ENCODE results near the gene VPS54.
"Not testable (repeated sequence)": the region's sequence is repeated elsewhere in the genome, so short reads cannot be mapped to it uniquely, and the experiment has no call there.

The VPS54 gene

DNA sequence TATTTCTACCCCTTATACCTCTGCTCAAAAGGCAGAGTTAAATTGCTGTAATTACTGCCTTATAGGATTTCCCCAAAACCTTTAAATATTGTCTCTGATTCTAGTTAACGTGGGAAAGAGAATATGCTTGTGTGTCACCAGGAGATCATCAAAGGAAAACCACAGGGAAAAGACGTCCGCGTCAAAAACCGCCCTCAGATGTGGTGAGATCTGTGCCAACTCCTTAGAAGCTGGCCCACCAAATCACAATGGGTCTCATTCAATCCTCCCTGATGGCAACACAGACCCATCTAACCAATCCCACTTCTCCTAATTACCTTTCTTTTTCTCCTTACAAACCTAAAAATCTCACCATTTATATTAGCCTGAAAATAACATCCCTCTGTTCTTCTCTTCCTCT, 25.4 kb downstream of the VPS54 start:
- Histone ChIP-seq H3K27ac (ENCODE audit: insufficient read depth, low read depth, low read length, poor library complexity, severe bottlenecking) (no peak overlapping the region), H3K9me3 (ENCODE audit: control insufficient read depth, low read length) (peaks cover 3% of the 10 kb centered on the region), H3K4me1 (ENCODE audit: control insufficient read depth, insufficient read depth, low read length) (no peaks in the 10 kb centered on the region), H3K36me3 (ENCODE audit: control insufficient read depth, insufficient read depth, low read length) (no peaks in the 10 kb centered on the region), H3K27me3 (ENCODE audit: control insufficient read depth, insufficient read depth, low read length, poor library complexity, severe bottlenecking) (no peaks in the 10 kb centered on the region), H3K4me3 (ENCODE audit: insufficient read depth, low read depth, low read length) (no peak overlapping the region)
- WGBS, 2 experiments: 83 to 86% methylated on average over 5 of the region's 5 CpGs

DNA sequence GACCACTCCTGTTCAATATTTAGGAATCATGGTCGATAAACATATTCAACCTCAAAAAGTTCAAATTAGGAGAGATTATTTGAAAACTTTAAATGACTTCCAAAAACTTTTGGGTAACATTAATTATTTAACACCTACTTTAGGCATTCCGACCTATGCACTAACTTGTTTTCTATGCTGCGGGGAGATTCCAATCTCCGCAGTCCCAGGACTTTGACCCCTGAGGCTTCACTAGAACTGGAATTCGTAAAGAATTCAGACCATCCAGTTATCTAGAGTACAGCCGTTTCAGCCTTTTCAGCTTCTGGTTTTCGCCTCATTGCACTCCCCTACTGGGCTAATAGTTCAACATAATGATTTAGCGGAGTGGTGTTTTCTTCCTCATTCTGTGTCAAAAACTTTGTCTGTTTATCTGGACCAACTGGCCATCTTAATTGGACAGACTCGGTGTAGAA, 26.1 kb downstream of the VPS54 start:
- not testable (repeated sequence) for H3K4me1 ChIP-seq (ENCODE audit: control insufficient read depth, insufficient read depth, low read length); H3K4me3 ChIP-seq (ENCODE audit: insufficient read depth, low read depth, low read length); H3K36me3 ChIP-seq (ENCODE audit: control insufficient read depth, insufficient read depth, low read length); H3K27me3 ChIP-seq (ENCODE audit: control insufficient read depth, insufficient read depth, low read length, poor library complexity, severe bottlenecking); H3K9me3 ChIP-seq (ENCODE audit: control insufficient read depth, low read length)
- 72 to 76% methylated on average over 9 of the region's 9 CpGs for WGBS, 2 experiments
- peak overlapping the region; percentile 77 for H3K27ac ChIP-seq (ENCODE audit: insufficient read depth, low read depth, low read length, poor library complexity, severe bottlenecking)

DNA sequence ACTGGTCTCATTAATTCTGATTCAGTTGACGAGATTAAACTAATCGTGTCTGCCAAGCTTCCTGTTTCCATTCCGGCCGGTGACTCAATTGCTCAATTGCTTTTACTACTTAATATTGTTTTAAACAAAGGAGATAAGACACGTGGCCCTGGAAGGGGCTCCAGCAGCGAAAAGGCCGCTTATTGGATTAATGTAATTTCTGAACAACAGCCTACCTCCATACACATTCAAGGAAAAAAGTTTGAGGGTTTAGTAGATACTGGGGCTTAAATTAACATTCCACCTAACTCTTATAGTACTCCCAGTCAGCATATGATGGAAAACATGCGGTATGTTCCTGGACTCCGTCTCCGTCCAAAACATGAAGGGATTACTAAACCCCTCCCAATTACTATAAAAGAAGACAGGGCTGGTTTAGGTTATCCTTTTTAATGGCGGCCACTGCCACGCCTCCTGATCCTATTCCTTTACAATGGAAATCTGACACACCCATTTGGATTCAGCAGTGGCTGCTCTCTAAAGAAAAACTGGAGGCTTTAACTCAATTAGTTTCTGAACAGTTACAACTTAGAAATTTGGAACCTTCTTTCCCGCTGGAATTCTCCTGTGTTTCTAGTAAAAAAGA, 27.1 kb downstream of the VPS54 start:
- Histone ChIP-seq H3K4me1 (ENCODE audit: control insufficient read depth, insufficient read depth, low read length) (no peaks in the 10 kb centered on the region), H3K27me3 (ENCODE audit: control insufficient read depth, insufficient read depth, low read length, poor library complexity, severe bottlenecking) (no peaks in the 10 kb centered on the region), H3K4me3 (ENCODE audit: insufficient read depth, low read depth, low read length) (no peak overlapping the region), H3K9me3 (ENCODE audit: control insufficient read depth, low read length) (peaks cover 3% of the 10 kb centered on the region), H3K27ac (ENCODE audit: insufficient read depth, low read depth, low read length, poor library complexity, severe bottlenecking) (no peak overlapping the region), H3K36me3 (ENCODE audit: control insufficient read depth, insufficient read depth, low read length) (no peaks in the 10 kb centered on the region)
- WGBS, 2 experiments: 88 to 92% methylated on average over 11 to 13 of the region's 13 CpGs

DNA sequence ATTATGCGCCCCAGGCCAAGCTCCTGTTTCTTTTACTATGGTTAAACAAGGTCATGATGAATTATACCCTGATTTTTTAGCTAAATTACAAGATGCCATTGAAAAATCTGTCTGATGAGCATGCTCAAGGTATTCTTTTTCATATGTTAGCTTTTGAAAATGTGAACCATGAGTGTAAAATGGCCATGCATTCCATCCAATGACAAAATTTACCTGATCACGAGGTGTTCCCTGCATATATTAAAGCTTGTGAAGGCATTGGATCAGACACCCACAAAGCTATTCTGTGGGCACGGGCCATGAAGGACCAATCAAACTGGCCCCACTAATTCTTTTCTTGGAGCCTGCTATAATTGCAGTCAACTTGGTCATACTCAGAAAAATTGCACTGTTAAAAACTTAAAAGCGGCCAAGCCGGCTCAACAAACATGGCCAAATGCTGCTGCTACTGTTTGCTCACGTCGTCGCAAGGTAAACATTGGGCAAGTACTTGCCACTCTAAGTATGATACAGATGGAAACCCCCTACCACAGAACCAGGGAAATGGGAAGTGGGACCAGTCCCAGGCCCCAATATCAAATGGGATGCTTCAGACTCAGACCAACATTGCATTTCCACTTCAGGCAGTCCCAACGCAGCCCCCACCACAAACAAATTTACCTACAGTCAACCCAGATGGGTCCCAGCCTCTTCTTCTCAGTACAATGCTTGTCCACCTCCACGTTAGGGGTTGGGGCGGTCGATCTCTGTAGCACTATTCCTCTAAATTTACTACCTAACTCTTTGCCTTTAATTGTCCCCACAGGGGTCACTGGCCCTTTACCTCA, 27.8 kb downstream of the VPS54 start:
- not testable (repeated sequence) for H3K9me3 ChIP-seq (ENCODE audit: control insufficient read depth, low read length); H3K27ac ChIP-seq (ENCODE audit: insufficient read depth, low read depth, low read length, poor library complexity, severe bottlenecking); H3K36me3 ChIP-seq (ENCODE audit: control insufficient read depth, insufficient read depth, low read length); H3K4me1 ChIP-seq (ENCODE audit: control insufficient read depth, insufficient read depth, low read length); H3K27me3 ChIP-seq (ENCODE audit: control insufficient read depth, insufficient read depth, low read length, poor library complexity, severe bottlenecking); H3K4me3 ChIP-seq (ENCODE audit: insufficient read depth, low read depth, low read length)
- 94 to 96% methylated on average over 12 of the region's 12 CpGs for WGBS, 2 experiments

DNA sequence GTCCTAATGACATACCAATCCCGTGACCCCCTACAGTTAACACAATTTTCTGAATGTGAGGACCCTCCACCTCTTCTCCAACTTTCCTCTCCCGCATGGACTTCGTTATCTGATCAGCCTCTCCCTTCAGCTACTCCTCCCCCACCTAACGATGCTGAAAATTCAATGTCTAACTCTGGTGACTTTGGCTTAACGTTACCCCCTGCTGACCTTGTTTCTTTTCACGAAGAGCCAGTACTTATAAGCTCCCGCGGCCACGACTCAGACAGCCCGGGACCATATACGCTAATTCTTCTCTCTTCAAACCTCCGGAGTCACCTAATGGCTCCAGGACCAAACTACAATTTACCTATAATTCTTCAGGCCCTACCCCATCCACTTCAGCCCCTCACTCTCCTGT, 29.2 kb downstream of the VPS54 start:
- Histone ChIP-seq H3K27ac (ENCODE audit: insufficient read depth, low read depth, low read length, poor library complexity, severe bottlenecking) (no peak overlapping the region), H3K36me3 (ENCODE audit: control insufficient read depth, insufficient read depth, low read length) (no peaks in the 10 kb centered on the region), H3K9me3 (ENCODE audit: control insufficient read depth, low read length) (no peaks in the 10 kb centered on the region), H3K4me3 (ENCODE audit: insufficient read depth, low read depth, low read length) (no peak overlapping the region), H3K4me1 (ENCODE audit: control insufficient read depth, insufficient read depth, low read length) (no peaks in the 10 kb centered on the region), H3K27me3 (ENCODE audit: control insufficient read depth, insufficient read depth, low read length, poor library complexity, severe bottlenecking) (no peaks in the 10 kb centered on the region)
- 89 to 90% methylated on average over 12 of the region's 12 CpGs for WGBS, 2 experiments

DNA sequence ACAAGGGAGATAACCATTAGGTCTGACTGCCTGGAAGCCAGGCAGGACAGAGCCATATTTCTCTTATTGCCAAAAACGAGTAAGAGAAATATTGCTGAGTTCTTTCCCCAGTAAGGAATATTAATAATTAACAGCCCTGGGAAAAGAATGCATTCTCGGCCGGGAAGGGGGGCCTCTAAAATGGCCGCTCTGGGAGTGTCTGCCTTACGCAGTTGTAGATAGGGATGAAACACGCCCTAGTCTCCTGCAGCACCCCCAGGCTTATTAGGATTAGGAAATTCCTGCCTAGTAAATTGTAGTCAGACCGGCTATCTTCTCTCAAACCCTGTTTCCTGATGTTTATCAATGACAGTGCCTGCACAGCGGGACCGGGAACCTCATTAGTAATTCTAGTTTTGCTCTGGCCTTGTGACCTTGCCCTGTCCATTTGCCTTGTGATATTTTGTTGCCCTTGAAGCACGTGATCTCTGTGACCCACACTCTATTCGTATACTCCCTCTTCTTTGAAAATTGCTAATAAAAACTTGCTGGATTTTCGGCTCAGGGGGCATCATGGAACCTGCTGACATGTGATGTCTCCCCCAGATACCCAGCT, 30.3 kb downstream of the VPS54 start:
- not testable (repeated sequence) for H3K36me3 ChIP-seq (ENCODE audit: control insufficient read depth, insufficient read depth, low read length); H3K27me3 ChIP-seq (ENCODE audit: control insufficient read depth, insufficient read depth, low read length, poor library complexity, severe bottlenecking); H3K27ac ChIP-seq (ENCODE audit: insufficient read depth, low read depth, low read length, poor library complexity, severe bottlenecking); H3K4me1 ChIP-seq (ENCODE audit: control insufficient read depth, insufficient read depth, low read length); H3K9me3 ChIP-seq (ENCODE audit: control insufficient read depth, low read length); H3K4me3 ChIP-seq (ENCODE audit: insufficient read depth, low read depth, low read length)
- 96% methylated on average over 12 of the region's 12 CpGs for WGBS, 2 experiments

DNA sequence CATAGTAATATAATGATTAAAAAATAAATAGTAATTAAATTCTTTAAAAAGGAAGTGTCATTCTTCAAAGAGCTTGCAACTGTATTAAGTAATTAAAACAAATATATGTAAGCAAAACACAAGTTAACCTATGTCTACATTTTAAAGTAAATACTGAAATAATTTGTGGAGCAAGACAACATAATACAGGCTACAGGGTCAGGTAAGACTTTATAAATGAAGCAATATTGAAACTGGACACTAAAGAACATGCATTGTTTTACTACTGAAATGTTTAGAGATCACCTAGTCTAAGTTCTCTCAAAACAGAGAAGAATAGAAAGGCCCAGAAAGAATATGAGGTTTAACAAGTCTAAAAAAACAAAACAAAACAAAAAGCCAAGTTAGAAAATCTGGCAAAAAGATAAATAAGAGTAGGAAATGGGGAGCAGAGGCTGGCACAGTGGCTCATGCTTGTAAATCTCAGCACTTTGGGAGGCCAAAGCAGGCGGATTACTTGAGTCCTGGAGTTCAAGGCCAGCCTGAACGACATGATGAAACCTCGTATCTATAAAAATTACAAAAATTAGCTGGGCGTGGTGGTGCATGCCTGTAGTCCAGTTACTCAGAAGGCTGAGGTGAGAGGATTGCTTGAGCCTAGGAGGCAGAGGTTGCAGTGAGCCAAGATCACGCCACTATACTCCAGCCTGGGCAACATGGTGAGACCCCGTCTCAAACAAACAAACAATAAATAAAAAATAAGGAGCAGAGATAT, 34.4 kb downstream of the VPS54 start:
- WGBS, 2 experiments: 94 to 97% methylated on average over 5 to 6 of the region's 6 CpGs
- no peaks in the 10 kb centered on the region for H3K9me3 ChIP-seq (ENCODE audit: control insufficient read depth, low read length)
- no peaks in the 10 kb centered on the region for H3K27me3 ChIP-seq (ENCODE audit: control insufficient read depth, insufficient read depth, low read length, poor library complexity, severe bottlenecking)
- H3K36me3 ChIP-seq (ENCODE audit: control insufficient read depth, insufficient read depth, low read length): no peaks in the 10 kb centered on the region
- H3K4me3 ChIP-seq (ENCODE audit: insufficient read depth, low read depth, low read length): no peak overlapping the region
- H3K27ac ChIP-seq (ENCODE audit: insufficient read depth, low read depth, low read length, poor library complexity, severe bottlenecking): no peak overlapping the region
- H3K4me1 ChIP-seq (ENCODE audit: control insufficient read depth, insufficient read depth, low read length): no peaks in the 10 kb centered on the region

DNA sequence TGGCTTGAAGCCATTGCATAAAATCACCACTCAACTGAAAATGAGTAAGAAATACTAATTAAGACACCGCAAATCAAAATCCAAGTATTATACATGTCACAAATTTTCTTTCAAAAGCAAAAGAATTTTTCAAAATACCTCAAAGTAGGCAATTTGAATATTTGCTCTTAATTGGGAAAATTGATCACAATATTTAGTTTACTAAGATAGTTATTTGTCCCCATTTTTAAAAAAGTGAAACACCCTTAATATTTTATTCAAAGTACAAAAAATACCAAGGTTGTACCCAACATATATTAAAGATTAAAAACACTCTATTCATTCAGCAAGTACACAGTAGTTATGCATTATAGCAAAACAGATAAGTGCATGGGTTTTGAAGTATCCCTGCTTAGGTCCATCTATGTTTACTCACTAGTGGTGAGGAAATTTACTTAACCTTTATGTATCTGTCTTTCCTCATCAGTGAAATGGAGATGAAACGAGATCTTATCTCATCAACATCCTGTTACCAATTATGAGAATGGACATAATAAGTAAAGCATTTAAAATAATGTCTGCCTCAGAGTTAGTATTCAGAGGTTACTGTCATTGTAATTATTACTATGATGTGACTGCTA, 35.1 kb downstream of the VPS54 start:
- no peaks in the 10 kb centered on the region for H3K36me3 ChIP-seq (ENCODE audit: control insufficient read depth, insufficient read depth, low read length)
- no peaks in the 10 kb centered on the region for H3K4me1 ChIP-seq (ENCODE audit: control insufficient read depth, insufficient read depth, low read length)
- H3K4me3 ChIP-seq (ENCODE audit: insufficient read depth, low read depth, low read length): no peak overlapping the region
- H3K27me3 ChIP-seq (ENCODE audit: control insufficient read depth, insufficient read depth, low read length, poor library complexity, severe bottlenecking): no peaks in the 10 kb centered on the region
- 96 to 100% methylated on average over 1 to 2 of the region's 2 CpGs for WGBS, 2 experiments
- H3K9me3 ChIP-seq (ENCODE audit: control insufficient read depth, low read length): no peaks in the 10 kb centered on the region
- H3K27ac ChIP-seq (ENCODE audit: insufficient read depth, low read depth, low read length, poor library complexity, severe bottlenecking): no peak overlapping the region

DNA sequence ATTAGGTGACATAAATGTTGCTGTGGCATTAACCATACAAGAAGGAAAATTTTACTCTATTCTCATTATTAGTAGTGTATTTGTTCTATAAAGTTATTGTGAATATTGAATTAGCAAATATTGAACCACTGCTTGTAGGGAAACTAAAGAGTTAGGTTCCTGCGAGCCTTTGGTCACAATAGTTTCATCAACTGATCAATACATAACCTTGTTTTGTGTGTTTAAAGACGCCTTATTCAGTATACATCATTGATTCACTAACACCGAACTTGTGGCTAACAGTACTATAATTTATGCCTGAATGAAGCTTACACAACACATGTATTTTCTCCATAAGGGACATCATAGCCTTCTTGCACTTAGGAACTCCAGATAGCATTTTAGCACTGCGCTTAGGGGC, 36.9 kb downstream of the VPS54 start:
- WGBS, 2 experiments: 93 to 94% methylated on average over 3 to 4 of the region's 4 CpGs
- H3K27ac ChIP-seq (ENCODE audit: insufficient read depth, low read depth, low read length, poor library complexity, severe bottlenecking): no peak overlapping the region
- no peaks in the 10 kb centered on the region for H3K4me1 ChIP-seq (ENCODE audit: control insufficient read depth, insufficient read depth, low read length)
- H3K36me3 ChIP-seq (ENCODE audit: control insufficient read depth, insufficient read depth, low read length): no peaks in the 10 kb centered on the region
- no peaks in the 10 kb centered on the region for H3K27me3 ChIP-seq (ENCODE audit: control insufficient read depth, insufficient read depth, low read length, poor library complexity, severe bottlenecking)
- no peaks in the 10 kb centered on the region for H3K9me3 ChIP-seq (ENCODE audit: control insufficient read depth, low read length)
- no peak overlapping the region for H3K4me3 ChIP-seq (ENCODE audit: insufficient read depth, low read depth, low read length)
